T-helper 2 cell treated with Interferon-gamma antibody and Interleukin-4, amounts not matched to agents 5 μg/mL and 100 μg/mL, for 36 hours (primary cell): ENCODE results near the gene CEP83.
"Not testable (repeated sequence)": the region's sequence is repeated elsewhere in the genome, so short reads cannot be mapped to it uniquely, and the experiment has no call there.

Experiments used
- DNase-seq: peaks from one replicate; pipeline ENCODE4 v3.0.0; 2021; ENCODE audit warnings: low spot score
- H3K27ac Mint-ChIP-seq: one replicate; pipeline ENCODE4 v1.8.0; 2021; ENCODE audit warnings: mild to moderate bottlenecking, mixed read lengths
- H3K27me3 Mint-ChIP-seq: one replicate; pipeline ENCODE4 v1.8.0; 2021; ENCODE audit warnings: low read depth, mixed read lengths
- H3K36me3 Mint-ChIP-seq: one replicate; pipeline ENCODE4 v1.8.0; 2021; ENCODE audit warnings: low read depth, mixed read lengths
- H3K4me1 Mint-ChIP-seq: one replicate; pipeline ENCODE4 v1.8.0; 2021; ENCODE audit warnings: low read depth, mixed read lengths
- H3K4me3 Mint-ChIP-seq: one replicate; pipeline ENCODE4 v1.8.0; 2022; ENCODE audit warnings: mild to moderate bottlenecking, moderate library complexity, mixed read lengths
- H3K9me3 Mint-ChIP-seq: one replicate; pipeline ENCODE4 v1.8.0; 2021; ENCODE audit warnings: mixed read lengths

The CEP83 gene

DNA sequence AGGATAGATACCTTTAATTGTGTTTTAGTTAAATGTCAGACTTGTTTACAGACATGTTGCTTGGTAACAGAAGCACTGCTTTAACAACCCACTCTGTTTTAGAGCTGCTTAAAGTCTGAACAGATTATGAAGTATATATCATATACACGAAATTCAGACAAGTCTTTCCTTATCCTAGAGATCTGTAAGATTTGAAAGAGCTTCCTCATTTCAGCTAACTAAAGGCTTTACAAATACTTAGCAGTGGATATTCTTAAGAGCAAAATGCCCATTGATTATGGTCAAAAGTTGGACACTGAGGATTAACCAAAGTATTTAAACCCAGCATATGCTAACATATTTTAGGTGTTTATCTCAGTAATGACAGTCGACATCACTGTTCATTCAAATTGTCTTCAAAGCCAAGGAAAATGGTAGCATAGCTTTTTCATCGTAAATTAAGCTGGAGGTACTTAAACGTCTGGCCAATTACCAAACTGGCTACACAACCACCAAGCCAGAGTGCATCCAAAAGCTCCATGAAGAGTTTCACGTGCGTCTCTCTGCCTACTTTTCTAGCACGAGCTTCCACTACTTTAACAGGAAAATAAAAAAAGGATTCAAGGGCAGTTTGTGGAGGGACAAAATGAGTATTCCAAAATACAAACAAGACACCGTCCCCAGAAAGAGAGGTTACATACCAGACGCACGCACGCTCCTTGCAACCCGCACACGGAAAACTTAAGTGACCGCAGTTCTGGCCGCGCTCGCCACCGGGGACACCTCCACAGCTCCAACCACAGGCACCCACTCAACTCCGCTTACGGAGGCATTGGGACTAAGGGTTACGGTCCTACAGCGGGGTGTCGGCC lies 565 bp downstream of the CEP83 start:
- Mint-ChIP-seq H3K27ac (peak overlapping the region; percentile 93), H3K9me3 (peaks cover 19% of the 10 kb centered on the region), H3K27me3 (peaks cover 13% of the 10 kb centered on the region), H3K4me3 (peak overlapping the region; percentile 89), H3K36me3 (peaks cover 31% of the 10 kb centered on the region), H3K4me1 (peaks cover 27% of the 10 kb centered on the region)
- no peak for DNase-seq

- peaks cover 15% of the 10 kb centered on the region for H3K9me3 Mint-ChIP-seq
- H3K36me3 Mint-ChIP-seq, result peaks cover 46% of the 10 kb centered on the region
- H3K4me1 Mint-ChIP-seq, result peaks cover 27% of the 10 kb centered on the region
- peak overlapping the region; percentile 47 for H3K4me3 Mint-ChIP-seq
- no peak overlapping the region for H3K27ac Mint-ChIP-seq
- peaks cover 9% of the 10 kb centered on the region for H3K27me3 Mint-ChIP-seq
- no peak for DNase-seq
These were observed 2.4 kb downstream of the CEP83 start for GRCh38 chr12:94457311-94457710.

GRCh38 chr12:94454318-94454717 lies 5.3 kb downstream of the CEP83 start:
- peaks cover 19% of the 10 kb centered on the region for H3K9me3 Mint-ChIP-seq
- H3K4me1 Mint-ChIP-seq, result peaks cover 21% of the 10 kb centered on the region
- H3K27ac Mint-ChIP-seq, DNase-seq, H3K27me3 Mint-ChIP-seq, H3K4me3 Mint-ChIP-seq: not testable (repeated sequence)
- H3K36me3 Mint-ChIP-seq, result peaks cover 59% of the 10 kb centered on the region

DNA sequence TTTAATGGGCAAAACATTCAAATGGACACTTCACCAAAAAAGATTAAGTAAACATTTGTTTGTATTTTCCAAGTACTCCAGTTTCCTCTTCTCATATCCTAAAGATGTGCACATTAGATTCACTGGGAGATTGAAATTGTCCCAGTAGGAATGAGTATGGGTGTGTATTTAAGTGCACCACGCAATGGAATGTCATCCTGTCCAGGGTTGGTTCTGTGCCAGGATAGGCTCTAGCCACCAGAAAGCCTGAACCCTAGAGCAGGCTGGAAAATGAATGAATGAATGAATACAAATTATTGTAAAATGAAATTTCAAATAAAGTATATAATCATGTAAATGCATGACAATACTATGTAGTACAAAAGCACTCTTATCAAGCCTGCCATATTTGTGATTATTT lies 14.0 kb downstream of the CEP83 start:
- Mint-ChIP-seq H3K27ac (no peak overlapping the region), H3K36me3 (peaks cover 30% of the 10 kb centered on the region), H3K4me3 (no peak overlapping the region)

GRCh38 chr12:94437303-94437702 lies 22.4 kb downstream of the CEP83 start:
- H3K9me3 Mint-ChIP-seq, result peaks cover 31% of the 10 kb centered on the region
- peaks cover 27% of the 10 kb centered on the region for H3K36me3 Mint-ChIP-seq
- no peak for DNase-seq
- H3K27me3 Mint-ChIP-seq, result no peaks in the 10 kb centered on the region
- H3K4me1 Mint-ChIP-seq, result peaks cover 14% of the 10 kb centered on the region
- H3K4me3 Mint-ChIP-seq, result no peak overlapping the region
- no peak overlapping the region for H3K27ac Mint-ChIP-seq

More for the DNA sequence above, 14.0 kb downstream of the CEP83 start:
- Mint-ChIP-seq H3K27me3 (no peaks in the 10 kb centered on the region), H3K9me3 (peaks cover 43% of the 10 kb centered on the region), H3K4me1 (peaks cover 9% of the 10 kb centered on the region)
- DNase-seq, result no peak

DNA sequence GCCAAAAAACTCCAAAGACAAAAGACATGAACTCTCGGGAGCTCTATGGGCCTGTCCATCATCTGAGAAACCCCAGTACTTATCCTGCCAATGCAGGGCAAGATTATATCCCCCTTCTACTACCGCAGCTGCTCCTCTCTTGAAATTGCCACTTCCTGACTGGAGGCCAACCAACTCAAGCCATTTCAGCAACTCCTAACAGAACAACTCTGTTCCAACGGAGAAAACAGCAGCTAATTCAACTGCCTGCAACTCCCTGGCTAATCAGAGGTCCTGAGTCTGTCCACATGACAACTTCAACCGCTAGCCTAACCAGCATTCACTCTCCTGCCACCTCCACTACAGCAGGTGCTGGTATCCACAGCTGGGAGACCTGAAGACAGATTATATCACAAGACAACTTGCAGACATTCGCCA lies 24.1 kb downstream of the CEP83 start:
- no peak overlapping the region for H3K27ac Mint-ChIP-seq
- peaks cover 34% of the 10 kb centered on the region for H3K36me3 Mint-ChIP-seq
- H3K4me1 Mint-ChIP-seq, result peaks cover 14% of the 10 kb centered on the region
- H3K27me3 Mint-ChIP-seq, result no peaks in the 10 kb centered on the region
- peaks cover 36% of the 10 kb centered on the region for H3K9me3 Mint-ChIP-seq
- DNase-seq, result no peak
- H3K4me3 Mint-ChIP-seq, result peak overlapping the region; percentile 10

- no peak for DNase-seq
These were observed 25.5 kb downstream of the CEP83 start for GRCh38 chr12:94434171-94434570.

GRCh38 chr12:94433744-94434143 lies 25.9 kb downstream of the CEP83 start:
- H3K27me3 Mint-ChIP-seq, result no peaks in the 10 kb centered on the region
- peaks cover 39% of the 10 kb centered on the region for H3K9me3 Mint-ChIP-seq
- H3K4me3 Mint-ChIP-seq, result no peak overlapping the region
- peaks cover 14% of the 10 kb centered on the region for H3K4me1 Mint-ChIP-seq
- H3K27ac Mint-ChIP-seq, result no peak overlapping the region
- peaks cover 38% of the 10 kb centered on the region for H3K36me3 Mint-ChIP-seq
- no peak for DNase-seq

More at GRCh38 chr12:94434171-94434570, 25.5 kb downstream of the CEP83 start:
- Mint-ChIP-seq H3K4me3 (no peak overlapping the region), H3K9me3 (peaks cover 40% of the 10 kb centered on the region), H3K27me3 (no peaks in the 10 kb centered on the region), H3K4me1 (peaks cover 14% of the 10 kb centered on the region), H3K36me3 (peaks cover 40% of the 10 kb centered on the region), H3K27ac (no peak overlapping the region)

DNA sequence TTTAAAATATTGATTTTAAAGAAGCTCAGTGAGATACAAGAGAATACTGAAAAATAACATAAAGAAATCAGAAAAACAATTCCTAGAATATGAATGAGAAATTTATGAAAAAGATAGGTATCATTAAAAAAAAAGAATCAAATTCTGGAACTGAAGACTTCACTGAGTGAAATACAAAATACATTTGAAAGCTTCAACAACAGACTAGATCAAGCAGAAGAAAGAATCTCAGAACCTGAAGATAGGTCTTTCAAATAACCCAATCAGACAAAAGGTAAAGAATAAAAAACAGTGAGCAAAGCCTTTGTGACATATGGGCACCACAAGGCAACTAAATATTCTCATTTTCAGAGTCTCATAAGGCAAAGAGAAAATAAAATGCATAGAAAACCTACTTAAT lies 29.4 kb downstream of the CEP83 start:
- Mint-ChIP-seq H3K4me1 (peaks cover 9% of the 10 kb centered on the region), H3K27ac (no peak overlapping the region), H3K36me3 (peaks cover 45% of the 10 kb centered on the region), H3K9me3 (peaks cover 54% of the 10 kb centered on the region), H3K27me3 (no peaks in the 10 kb centered on the region), H3K4me3 (no peak overlapping the region)
- DNase-seq, result no peak

DNA sequence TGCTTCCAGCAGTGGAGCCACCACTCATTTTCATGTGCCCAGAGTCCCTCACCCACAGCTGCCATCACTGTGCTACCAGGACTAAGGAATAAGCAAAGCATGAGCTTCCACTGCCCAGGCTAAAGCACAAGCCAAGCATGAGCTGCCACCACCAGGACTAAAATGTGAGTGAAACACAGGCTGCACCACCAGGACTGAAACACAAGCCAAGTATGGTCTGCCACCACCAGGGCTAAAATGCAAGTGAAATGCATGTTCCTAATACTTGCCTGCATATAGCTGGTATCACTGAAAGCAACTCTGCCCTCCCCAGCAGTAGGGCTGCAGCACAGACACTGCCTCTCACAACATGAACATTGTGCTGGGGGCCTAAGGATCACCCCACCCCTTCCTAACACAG lies 30.0 kb downstream of the CEP83 start:
- Mint-ChIP-seq H3K36me3 (peaks cover 50% of the 10 kb centered on the region), H3K4me1 (peaks cover 4% of the 10 kb centered on the region), H3K27me3 (no peaks in the 10 kb centered on the region), H3K9me3 (peaks cover 58% of the 10 kb centered on the region), H3K4me3 (no peak overlapping the region), H3K27ac (no peak overlapping the region)
- no peak for DNase-seq

GRCh38 chr12:94429191-94429590 lies 30.5 kb downstream of the CEP83 start:
- peaks cover 55% of the 10 kb centered on the region for H3K36me3 Mint-ChIP-seq
- H3K27ac Mint-ChIP-seq, result no peak overlapping the region
- H3K4me1 Mint-ChIP-seq, result peaks cover 4% of the 10 kb centered on the region
- H3K9me3 Mint-ChIP-seq, result peaks cover 62% of the 10 kb centered on the region
- H3K27me3 Mint-ChIP-seq, result no peaks in the 10 kb centered on the region
- DNase-seq, result no peak
- H3K4me3 Mint-ChIP-seq, result no peak overlapping the region

- H3K9me3 Mint-ChIP-seq, result peaks cover 75% of the 10 kb centered on the region
- peaks cover 61% of the 10 kb centered on the region for H3K36me3 Mint-ChIP-seq
- H3K4me1 Mint-ChIP-seq, result peaks cover 4% of the 10 kb centered on the region
- H3K4me3 Mint-ChIP-seq, result no peak overlapping the region
- H3K27ac Mint-ChIP-seq, result no peak overlapping the region
- no peak for DNase-seq
- no peaks in the 10 kb centered on the region for H3K27me3 Mint-ChIP-seq
These were observed 31.9 kb downstream of the CEP83 start for GRCh38 chr12:94427501-94428381.

DNA sequence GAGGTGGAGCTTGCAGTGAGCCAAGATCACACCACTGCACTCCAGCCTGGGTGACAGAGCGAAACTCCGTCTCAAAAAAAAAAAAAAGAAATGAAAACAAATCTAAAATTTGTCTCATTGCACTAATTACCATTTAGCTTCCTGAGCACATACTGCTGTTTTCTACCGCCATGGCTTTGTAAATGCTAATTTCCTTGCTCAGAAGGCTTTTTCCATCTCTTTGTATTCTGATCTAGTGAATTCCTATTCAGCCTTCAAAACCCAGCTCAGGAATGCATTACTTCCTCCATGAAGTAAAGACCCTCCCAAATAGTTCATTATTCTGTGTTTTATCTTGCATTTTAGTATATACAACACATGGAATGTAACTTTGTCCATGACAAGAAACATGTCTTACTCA lies 33.6 kb downstream of the CEP83 start:
- H3K9me3 Mint-ChIP-seq, result peaks cover 76% of the 10 kb centered on the region

DNA sequence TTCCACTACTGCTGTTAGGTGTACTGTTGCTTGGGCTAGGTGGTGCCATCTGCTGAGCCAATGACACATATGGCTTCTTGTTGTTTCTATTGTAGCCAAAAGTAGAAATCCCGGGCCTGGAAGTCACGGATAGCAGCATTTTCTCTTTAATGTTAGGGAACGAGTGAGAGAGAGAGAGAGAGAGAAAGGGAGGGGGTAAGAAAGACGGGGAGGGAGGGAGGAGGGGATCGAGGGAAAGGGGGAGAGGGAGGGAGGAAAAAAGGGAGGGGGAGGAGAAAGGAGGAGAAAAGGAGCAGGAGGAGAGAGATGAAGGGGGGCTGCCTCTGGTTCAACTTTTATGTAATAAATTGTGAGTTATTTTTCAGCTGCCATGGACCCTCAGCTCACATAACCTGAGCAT lies 34.8 kb downstream of the CEP83 start:
- not testable (repeated sequence) for H3K27ac Mint-ChIP-seq, H3K4me3 Mint-ChIP-seq

More for the DNA sequence above, 33.6 kb downstream of the CEP83 start:
- no peaks in the 10 kb centered on the region for H3K27me3 Mint-ChIP-seq
- DNase-seq, result no peak
- no peak overlapping the region for H3K4me3 Mint-ChIP-seq
- H3K36me3 Mint-ChIP-seq, result peaks cover 58% of the 10 kb centered on the region
- no peak overlapping the region for H3K27ac Mint-ChIP-seq
- H3K4me1 Mint-ChIP-seq, result peaks cover 4% of the 10 kb centered on the region

More for the DNA sequence above, 34.8 kb downstream of the CEP83 start:
- not testable (repeated sequence) for H3K4me1 Mint-ChIP-seq, H3K27me3 Mint-ChIP-seq, DNase-seq
- Mint-ChIP-seq H3K9me3 (peaks cover 64% of the 10 kb centered on the region), H3K36me3 (peaks cover 47% of the 10 kb centered on the region)
